ENCODE results near the gene F2RL1.
"Not testable (repeated sequence)": the region's sequence is repeated elsewhere in the genome, so short reads cannot be mapped to it uniquely, and the experiment has no call there.

The F2RL1 gene

DNA sequence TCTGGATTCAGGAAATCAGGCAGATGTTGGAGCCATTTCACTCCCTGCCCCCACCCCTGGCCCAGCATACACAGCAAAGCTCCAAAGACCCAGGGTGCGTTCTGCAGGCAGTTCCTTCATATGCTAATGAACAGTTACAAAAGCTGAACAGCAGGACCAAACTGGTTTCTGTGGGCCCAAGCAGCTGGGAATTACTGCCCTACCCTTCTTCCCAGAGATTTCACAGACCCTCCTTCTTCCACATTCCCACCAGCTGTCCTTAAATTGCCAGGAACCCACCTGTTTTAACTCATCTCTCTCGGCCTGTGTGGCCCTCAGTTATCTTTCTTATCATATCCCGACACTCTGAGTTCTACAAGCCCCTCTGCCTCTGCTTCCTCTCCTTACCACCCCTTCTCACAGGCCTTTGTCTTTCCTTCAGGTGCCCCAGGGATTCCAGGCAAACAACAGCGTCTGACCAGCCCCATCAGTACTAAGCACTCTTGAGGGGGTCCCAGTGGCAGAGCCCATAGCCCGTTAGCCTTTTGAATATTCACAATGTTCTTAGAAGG lies 10.6 kb upstream of the F2RL1 start:
- peak; percentile 26 for DNase-seq

DNA sequence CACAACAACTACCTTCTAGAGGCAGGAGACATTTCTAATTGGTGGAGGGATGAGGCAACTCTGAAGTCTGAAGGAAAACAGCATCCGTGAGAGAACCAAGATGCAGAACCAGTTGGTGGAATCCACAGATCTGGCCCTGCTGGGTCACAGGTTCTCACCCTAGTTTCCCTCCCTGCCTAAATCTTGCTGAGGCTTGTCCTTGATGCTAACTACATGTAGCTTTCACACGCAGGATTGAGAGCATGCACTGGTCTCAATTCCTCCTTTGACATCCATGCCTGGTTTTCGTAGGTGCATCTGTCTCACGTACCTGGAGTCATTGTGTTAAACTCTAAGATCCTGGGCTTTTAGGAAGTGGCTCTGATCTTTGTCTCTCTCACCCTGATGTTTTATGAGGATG lies 9.7 kb upstream of the F2RL1 start:
- no peak for DNase-seq

DNA sequence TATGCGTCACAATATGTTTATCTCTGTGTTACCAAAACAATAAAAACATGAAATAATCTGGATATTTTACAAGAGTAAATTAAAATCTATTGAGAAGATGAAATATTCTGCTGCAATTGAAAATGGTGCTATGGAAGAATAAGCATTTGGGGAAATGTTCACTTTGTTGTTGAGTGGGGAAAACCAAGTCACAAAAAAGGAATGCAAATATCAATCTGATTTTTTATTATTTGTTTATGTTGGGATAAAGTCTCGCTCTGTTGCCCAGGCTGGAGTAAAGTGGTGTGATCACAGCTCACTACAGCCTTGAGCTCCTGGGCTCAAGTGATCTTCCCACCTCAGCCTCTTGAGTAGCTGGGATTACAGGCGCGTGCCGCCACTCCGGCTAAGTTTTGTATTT lies 8.6 kb upstream of the F2RL1 start:
- DNase-seq, result no peak

DNA sequence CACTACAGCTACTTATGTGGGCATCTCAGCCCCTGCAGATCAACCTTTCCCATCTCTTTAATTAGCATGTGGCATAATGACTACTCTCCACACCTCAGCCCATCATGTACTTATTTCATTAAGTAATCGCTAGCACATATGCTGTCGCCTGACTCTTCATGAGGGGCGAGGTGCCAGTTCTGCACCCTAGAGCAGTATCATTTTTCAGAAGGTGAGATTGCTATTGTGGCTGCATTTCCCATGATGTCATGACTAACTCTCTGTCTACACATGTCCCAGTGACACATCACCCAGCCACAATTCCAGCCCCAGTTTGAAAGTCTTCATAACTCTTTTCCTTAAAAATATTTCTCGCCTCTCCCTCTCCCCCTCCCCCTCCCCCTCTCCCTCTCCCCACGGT lies 7.6 kb upstream of the F2RL1 start:
- no peak for DNase-seq

DNA sequence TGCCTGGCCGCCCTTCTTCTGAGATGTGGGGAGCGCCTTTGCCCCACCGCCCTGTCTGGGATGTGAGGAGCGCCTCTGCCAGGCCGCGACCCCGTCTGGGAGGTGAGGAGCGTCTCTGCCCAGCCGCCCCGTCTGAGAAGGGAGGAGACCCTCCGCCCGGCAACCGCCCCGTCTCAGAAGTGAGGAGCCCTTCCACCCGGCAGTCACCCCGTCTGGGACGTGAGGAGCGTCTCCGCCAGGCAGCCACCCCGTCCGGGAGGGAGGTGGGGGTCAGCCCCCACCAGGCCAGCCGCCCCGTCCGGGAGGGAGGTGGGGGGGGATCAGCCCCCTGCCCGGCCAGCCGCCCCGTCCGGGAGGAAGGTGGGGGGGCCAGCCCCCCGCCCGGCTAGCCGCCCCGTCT lies 6.6 kb upstream of the F2RL1 start:
- DNase-seq, result not testable (repeated sequence)

DNA sequence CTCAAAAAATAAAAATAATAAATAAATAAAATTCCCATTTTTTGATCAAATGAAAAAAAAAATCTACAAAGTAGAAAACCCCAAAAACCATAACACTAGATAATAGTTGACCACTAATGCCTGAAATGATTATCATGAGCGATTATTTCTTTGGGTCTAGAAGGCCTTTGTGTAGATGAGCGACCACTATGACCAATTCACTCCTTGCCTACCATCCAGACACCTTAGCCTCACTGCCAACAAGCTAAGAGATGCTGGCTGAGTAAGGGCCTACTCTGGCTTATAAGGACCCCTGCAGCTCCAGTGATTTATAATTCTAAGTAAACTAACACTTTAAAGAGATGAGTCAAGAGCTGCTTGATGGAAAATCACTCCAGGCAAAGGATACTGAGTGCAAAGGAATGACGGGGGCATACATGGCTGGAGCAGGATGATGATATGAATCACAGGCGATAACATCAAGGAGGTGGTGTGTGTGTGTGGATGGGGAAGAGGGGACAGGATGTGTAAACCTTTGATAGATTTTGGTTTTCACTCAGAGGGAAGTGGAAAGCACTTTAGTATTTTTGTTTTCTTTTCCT lies 4.8 kb upstream of the F2RL1 start:
- no peak for DNase-seq

DNA sequence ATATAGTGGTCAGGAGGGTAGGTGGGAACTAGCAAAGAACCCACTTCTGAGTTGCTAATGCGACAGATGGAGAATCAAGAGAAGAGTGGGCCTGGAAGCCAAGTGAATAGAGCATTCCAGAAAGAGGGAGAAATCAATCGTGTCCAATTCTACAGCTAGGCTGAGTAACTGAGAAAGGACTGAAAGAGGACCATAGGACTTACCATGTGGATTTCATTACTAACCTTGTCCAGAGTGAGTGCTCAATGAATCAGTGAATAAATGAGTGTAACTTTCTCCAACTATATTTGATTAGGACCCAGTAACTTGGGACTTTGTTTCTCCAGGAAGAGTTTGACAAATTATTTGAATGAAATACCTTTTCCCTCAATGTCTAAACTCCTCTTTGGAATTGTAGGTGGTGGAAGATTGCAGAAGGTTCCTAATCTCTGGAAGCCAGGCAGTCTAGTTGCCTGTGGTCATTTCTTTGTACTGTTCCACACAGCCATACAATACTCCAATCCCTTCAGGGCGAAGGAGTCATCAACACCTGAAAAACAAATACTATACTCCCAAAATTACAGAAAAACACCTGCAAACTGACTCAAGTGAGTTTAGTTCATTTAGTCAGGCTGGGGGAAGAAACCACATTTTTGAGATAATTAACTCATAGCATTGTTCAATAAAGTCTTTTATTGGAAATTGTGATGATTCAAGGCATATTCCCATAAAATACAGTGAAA lies 2.6 kb upstream of the F2RL1 start:
- no peak for DNase-seq

DNA sequence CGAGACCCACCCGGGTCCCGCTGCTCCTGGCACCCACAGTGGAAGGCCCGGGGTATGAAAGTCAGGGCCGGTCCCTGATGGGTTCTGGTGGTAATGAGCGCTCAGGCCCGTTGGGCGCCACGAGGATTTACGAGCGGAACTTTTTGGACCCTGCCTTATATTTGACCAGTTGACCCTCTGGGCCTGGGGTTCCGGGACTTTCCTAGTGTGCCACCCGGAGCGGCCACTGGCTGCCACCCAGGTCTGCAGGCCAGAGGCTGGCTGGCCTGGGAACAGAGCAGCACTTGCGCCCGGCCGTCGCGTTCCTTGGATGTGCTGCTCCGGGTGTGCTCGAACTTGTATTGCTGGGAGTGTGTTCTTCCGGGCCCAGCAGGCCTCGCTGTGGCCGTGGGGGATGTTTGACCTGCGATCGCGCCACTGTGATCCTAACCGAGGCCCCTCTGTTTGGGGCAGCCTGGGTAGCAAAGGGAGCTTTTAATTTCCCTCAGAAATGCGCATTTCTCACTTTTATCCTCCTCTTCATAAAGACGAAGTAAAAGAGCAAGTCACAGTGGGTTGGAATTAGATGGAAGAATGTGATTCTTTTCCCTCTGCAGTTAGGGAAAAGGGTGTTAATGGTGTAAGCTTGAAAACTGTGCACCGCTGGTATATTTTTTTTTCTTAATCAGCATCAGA lies 1.2 kb downstream of the F2RL1 start:
- DNase-seq, result no peak

DNA sequence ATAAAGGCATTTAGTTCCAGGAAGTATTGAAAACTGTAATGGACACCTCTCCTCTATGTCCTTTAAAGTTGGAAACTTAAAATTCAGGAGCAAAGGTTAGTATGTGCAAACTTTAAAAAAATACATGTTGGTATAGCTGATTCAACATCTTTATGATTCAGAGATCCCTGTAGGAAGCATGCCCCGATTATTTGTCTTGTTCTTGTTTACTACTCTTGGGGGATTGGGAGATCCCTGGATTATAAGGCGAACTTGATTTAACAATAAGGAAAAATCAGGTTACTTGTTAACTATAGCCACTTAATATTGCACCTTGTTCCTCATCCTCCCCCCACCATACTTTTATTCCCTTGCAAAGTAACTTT lies 1.7 kb downstream of the F2RL1 start:
- no peak for DNase-seq

DNA sequence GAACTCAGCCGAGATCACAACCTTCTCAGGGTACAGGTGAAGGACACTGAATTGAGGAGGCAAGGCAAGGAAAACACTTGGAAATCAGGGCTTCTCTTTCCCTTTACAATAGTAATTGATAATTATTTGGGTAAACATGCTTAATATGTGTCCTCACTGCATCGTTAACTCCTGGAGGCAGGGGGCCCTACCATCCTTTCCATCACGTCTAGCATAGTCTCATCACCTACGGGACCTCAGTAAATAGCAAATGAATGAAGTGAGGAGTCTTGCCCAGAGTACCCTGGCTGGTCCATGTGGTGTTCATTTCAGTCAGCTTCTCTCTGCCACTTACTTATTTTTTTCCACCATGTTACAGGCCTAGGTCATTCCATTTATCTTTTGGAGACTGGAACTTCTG lies 2.3 kb downstream of the F2RL1 start:
- DNase-seq, result no peak

DNA sequence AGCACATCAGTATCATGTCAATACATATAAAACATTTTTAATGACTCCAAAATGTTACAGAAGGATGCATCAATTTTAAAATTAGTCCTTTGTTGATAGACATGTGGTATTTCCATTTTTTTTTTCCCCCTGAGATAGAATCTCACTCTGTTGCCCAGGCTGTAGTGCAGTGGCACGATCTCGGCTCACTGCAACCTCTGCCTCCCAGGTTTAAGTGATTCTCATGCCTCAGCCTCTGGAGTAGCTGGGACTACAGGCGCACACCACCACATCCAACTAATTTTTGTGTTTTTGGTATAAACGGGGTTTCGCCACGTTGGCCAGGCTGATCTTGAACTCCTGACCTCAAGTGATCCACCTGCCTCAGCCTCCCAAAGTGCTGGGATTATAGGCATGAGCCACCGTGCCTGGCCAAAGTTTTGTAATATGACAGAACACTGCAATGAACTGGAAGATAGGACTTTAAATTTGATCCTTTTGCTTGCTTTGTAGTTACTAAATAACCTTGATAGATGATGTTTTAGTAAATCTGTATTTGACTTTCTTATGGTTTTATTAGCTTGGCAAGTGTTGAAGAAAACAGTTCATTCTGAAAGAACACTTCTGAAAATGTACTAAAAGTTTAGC lies 3.4 kb downstream of the F2RL1 start:
- not testable (repeated sequence) for DNase-seq

DNA sequence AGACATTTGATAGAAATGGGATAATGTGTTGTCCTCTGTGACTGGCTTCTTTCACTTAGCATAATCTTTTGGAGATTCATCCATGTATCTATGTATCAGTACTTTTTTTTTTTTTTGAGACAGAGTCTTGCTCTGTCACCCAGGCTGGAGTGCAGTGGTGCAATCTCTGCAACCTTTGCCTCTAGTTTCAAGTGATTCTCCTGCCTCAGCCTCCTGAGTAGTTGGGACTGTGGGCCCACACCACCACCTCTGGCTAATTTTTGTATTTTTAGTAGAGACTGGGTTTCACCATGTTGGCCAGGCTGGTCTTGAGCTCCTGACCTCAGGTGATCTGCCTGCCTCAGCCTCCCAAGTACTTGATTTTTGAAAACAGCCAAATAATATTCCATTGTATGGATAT lies 7.6 kb downstream of the F2RL1 start:
- DNase-seq, result not testable (repeated sequence)

DNA sequence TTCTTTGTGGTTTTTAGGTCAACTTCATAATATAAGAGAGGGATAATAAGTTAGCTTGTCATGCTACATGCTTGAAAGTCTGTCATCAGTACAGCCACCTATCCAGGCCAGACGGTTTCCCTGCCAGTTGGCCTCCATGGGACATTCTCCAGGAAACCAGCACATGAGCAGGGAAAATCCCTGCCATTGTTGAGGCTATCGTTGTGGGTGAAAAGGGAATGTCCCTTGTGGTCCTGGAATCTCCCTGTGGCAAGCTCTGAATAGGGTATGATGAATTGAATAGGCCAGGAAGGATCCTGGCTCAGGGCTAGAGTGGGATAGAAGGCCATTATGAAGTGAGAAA lies 12.3 kb downstream of the F2RL1 start:
- DNase-seq, result no peak

DNA sequence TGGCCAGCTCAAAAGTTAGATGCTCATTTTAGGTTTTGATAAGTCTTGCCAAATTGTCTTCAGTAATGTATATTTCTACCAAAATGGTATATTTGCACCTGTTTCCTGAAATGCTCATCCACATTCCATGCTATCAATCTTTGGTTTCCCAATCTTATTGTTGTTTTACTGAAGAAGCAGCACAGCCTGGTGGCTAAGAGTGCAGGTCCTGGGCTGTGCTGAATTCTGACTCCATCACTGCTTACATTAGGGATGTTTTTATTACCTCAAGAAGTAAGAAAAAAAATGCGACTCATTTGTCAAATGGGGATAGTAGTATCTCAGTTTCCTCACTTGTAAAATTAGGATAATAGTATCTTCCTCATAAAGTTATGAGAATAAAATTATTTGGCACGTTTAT lies 17.4 kb downstream of the F2RL1 start:
- no peak for DNase-seq

DNA sequence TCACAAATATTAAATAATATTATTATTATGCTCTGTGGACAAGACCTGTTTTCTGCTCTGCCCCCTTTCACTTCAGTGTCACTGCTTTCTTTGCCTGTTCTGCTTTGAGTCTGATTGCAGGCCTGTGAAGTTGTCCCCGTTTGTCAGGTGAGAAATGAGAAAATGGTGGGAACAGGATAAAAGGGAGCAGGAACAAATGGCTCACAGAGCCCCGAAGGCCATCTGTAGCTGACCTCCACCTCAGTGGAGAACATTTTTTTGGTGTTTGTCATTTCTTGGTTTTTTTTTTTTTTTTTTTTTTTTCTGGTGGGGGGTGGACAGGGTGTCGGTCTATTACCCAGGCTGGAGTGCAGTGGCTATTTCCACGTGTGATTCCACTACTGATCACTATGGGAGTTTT lies 17.8 kb downstream of the F2RL1 start:
- DNase-seq, result no peak

DNA sequence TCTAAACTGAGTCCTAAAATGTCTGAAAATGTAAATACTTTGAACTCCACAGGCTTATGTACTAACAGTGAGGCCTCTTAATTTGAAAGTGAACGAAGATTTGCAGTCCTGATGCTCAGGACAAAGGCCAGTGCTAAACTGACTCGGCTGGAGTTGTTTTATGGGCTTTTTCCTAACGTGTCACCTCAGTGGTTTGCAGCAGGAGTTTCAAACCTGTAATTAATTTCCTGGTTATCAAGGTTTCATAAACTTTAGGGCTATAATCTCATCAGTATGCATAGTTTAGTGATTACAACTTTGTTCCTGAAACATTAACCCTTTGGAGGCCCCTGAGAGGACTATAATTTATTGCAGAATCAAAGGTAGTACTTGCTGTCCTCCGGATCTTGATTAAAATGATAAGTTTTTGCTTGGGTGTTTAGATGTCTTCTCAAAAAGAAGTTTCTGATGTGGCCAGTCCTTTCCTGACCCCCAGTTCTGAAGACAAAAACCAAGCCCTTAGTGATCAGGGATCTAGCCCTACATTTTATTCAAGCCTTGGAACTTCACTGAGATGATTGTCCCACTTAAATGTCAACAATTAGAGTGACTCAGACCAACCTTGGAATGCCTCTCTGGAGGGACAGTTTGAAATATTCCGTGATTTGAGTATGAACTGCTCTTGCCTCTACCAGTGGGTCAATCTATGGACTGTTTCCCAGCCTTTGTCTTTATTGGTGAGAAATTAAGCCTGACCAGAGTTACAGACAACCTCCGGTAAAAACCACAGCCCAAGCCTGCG lies 19.8 kb downstream of the F2RL1 start:
- DNase-seq, result no peak

DNA sequence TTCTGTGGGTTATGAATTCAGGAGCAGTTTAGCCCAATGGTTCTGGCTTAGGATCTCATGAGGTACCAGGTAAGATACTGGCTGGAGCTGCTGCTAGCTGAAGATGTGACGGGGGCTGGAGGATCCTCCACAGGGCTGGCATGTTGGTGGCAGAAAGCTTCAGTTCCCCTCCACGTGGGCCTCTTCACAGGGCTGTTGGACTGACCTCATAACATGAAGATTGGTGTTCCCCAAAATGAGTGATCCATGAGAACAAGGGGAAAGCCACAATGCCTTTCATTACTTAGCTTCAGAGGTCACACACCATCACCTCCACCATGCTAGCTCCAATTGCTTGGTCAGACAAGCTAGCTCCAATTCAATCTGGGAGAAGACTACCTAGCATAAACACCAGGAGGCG lies 22.5 kb downstream of the F2RL1 start:
- no peak for DNase-seq

DNA sequence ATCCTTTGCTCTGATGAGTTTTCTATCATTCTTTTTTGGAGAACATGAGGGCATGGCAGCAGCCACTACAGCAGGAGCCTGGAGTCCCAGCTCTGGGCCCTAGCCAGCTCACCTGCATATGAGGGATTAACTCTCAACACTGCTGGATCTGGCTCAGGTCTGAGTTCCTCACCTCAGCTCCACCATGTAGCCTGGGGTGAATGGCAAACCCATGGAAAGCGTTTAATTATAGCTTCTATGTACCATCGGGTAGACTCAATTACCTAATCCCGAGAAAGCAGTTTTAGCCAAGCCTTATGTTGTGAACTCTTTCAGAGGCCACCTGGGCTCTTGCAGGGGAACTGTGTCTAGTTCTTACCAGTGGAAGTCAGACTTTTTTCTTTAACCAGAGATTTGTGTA lies 27.1 kb downstream of the F2RL1 start:
- DNase-seq, result no peak

DNA sequence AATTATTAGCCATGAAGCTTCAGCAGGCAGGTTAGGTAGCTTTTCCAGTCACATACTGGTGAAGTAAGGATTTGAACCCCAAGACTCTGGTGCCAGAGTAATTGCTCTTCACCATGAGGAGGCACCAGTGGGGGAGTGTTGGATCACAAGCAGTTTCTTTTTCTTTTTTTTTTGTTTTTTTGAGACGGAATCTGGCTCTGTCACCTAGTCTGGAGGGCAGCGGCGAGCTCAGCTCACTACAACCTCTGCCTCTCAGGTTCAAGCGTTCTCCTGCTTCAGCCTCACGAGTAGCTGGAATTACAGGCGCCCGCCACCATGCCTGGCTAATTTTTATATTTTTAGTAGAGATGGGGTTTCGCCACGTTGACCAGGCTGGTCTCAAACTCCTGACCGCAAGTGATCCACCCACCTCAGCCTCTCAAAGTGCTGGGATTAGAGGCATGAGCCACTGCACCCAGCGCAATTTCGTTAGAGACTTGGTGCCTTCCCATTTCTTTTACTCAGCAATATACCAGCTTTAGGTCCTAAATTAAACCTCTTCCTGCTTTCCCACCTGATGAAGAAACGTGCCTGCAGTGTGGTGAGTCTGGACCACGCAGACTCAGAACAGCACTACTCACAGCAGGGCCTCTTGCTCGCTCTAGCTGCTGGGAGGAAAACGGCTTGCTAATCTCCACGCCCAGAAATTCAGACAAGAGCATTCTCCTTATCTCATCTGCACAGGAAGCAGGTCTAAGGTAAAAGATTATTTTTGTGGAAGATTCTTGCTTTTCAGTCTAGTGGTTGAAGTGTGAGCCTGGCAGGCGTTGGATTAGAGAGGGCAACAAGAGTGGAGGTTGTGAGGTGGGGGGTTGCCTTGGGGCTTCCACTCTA lies 30.8 kb downstream of the F2RL1 start, which contains the start of gene S100Z:
TSS of gene S100Z (plus strand) at position 596 of the 873 bp plus-strand sequence. CDS start 25,346 bp downstream, outside the sequence.
- no peak for DNase-seq

DNA sequence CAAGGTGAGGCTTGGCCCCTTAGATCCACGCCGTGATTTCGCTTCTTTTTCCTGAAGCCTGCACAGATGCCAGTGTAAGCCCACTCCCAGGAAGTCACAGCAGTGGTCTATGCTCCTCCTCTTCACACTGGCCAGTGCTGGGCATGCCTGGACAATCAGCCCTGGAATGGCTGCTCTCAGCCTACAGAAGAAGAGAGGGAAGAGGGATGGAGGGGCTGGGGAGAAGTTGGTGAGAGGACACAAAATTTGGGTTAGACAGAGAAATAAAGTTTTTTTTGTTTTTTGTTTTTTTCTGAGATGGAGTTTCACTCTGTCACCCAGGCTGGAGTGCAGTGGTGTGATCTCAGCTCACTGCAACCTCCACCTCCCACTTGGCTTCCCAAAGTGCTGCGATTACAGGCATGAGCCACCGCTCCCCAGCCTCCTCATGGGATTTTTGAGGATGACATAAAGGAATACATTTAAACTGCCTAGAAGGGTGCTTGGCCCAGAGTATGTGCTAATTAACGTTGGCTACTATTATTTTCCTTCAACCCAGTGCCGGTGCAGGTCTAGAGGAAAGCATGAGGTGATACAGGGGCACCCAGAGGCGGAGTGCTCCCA lies 31.8 kb downstream of the F2RL1 start:
- DNase-seq, result no peak

DNA sequence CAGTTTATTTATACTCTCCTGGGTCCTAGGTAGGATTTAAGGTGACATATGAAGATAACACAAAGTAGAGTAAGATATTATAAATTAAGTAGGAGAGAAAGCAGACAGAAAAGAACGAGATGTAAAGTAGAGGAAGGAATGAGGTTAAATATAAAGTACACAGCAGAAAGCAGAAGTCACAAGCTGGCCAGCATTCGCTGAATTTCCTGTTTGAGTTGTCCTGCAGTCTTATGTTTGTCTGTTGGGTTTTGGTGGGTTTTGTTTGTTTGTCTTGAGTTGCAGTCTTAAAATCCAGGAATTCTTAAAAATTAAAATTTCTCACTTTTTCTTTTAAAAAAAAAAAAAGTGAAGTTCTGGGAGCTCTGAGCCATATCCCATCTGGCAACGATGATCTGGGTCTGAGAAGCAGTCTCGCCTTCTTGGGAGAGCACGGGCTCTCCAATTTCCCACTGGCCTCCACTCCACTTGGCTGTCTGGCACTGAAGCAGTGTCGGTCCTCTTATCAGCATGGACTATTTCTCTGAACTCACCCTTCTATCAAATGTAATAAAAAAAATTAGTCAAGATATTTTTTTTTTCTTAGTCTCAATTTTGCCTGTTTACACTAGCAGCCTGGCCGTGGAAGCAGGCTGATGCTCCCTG lies 33.0 kb downstream of the F2RL1 start:
- DNase-seq, result no peak
